Measurements from ENCODE around the gene ASB8.
"Not testable (repeated sequence)": the region's sequence is repeated elsewhere in the genome, so short reads cannot be mapped to it uniquely, and the experiment has no call there.

The ASB8 gene

DNA sequence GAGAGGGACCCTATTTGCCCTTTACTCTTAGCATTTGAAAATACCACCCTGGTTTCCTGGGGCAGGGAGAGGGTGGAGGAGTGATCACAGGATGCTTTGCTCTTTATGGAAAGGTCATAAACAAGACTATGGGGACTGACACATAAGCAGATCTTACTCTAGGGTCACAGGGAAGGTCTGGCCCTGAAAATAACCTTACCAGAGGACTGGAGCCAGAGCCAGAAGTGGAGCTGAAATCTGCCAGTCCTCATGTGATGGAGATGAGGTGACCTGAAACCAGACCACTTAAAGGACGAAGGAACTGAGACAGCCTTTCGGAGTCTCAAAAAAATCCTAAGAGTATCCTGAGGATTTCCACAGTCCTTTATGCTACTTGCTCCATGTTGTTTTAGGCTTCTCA is 25.8 kb downstream of the ASB8 start:
- no peak for DNase-seq

DNA sequence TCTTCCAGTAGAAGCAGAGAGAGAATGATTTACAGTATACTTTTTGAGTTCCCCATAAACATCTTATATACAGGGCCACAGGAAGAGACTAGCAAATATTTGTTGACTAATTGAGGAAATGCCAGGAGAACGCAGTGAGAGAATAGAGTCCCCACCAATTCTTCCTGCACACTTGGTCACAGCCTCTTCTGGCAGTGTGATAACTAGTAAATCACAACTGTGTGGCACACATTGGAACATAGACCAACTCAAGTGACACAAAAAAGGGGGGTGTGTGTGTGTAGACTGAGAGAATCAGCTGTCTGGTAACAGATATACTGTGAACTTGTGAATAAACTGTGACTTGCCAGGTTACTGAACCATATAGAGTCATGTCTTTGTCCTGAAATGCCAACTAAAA is 27.9 kb downstream of the ASB8 start:
- no peak for DNase-seq

DNA sequence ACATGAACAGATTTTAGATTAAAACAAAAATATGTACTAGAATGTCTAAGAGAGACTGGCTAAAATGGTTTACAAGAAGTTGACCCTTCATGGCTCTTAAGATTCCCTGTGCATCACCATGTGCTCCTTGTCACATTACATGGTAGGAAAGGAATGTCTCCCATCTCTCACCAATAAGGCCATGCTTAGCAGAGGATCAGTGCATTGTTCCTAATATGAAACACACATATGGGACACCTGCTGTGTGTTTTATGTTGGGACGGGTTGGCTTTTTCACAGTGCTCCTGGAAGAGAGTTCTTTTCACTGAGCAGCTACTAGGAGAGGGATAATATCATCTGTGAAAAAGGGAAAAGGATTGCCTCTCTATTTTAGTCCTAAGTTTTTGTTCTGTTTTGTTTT is 28.5 kb downstream of the ASB8 start:
- DNase-seq = no peak

DNA sequence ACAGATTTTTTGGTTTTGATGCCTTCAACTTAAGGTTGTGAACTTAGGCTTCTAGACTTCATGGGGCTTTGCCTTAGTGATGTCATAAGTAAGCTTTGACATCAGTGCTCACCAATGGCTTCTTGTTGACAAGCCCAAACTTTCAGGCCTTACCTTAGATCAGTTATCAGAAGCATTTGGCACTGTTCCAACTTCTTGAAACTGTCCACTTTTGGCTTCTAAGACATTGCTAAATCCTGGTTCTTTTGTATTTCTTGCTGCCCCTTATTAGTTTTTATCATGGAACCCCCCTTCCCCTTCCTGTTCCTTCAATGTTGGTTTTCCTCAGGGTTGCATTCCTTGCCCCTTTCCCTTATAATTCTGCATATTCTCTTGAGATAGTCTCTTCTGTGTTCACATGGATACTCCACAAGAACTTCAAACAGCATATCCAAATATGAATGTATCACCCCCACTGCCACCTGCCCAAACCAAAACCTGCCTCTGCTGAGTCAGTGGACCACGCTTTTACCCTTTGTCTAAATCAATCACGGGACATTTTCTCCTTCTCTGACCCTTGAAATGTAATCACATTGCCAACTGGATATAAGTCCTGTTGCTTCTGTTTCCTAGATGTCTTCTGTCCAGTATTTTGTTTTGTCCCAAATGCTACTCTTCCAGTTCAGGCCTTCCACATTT is 30.2 kb downstream of the ASB8 start:
- DNase-seq = no peak

DNA sequence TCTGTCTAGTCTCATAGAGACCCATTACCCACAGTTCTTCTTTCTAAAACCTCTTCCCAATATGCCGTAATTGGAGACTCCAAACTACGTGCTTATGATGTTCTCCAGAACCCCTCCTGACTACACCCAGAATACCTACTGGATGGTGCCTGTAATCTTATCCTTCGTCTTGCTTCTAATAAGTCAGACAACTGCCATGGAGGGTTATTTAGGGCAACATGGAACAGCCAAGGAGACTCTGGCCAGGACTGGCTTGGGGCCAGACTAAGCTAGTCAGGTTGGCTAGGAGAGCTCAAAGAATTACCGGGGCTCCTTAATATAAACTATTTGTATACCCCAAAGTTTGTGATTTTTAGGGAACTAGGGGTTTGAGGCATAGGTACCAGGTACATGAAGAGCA is 31.3 kb downstream of the ASB8 start:
- no peak for DNase-seq

DNA sequence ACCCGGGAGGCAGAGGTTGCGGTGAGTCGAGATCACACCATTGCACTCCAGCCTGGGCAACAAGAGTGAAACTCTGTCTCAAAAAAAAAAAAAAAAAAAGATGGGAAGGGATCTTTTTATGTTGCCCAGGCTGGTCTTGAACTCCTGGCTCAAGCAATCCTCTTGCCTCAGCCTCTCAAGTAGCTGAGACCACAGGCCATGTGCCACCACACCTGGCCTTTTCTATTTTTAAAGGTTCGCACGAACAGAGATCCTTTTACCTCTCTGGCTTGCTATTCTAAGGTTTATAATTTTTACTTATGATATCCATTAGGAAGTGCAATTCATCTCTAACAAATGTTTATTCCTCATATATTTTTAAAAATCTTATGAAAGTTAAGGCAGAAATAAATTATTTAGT is 31.8 kb downstream of the ASB8 start:
- not testable (repeated sequence) for DNase-seq

DNA sequence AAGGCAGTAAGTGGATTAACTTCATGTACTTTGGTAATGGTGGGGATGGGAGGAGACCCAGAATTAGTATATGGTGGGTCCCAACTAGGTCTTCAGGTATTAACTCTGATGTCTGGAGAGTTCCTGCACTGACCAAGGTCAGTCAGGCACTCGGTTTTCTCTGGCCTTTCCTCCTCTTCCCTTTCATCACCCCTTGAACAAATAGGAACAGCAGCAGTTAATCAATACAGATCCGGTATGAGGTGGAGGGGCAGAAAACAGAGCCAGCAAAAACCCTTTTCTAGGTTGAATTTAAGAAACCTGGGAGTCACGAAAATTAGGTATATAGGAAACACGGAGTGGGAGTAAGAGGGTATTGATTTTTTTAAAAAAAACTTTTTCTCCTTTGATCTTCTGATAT is 34.1 kb downstream of the ASB8 start:
- DNase-seq = no peak

DNA sequence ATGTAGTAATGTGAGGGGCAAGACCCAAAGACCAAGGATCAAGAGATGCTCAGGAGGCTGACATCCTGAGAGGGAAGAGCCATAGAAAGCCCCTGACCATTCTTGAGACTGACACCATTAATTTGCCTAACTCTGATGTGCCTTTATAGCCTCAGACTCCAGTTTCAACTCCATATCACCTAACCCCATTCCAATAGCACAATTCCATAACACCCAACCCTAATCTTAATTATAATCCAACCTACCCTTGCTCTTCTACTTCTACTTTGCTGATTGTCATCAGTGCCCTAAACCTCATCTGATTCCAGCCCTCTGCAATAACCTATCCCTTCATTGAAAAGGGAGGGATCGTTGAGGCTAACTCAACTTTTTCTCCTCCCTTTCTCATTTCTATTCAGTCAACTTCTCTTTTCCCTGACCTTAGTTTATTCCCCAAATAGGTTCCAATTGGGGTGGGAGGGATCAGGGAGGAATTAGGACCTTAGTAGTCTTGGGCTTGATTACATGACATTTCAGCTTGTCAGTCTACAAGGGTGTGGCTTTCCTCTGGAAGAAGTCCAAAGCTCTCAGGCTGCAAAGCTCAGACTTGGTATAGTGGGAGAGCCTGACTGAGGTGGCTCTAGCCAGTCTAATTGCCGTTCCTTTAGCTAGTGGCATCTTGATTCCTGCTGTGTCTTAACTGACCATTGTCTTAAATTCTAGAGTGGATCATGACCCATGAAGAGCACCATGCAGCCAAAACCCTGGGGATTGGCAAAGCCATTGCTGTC is 35.1 kb downstream of the ASB8 start:
- no peak for DNase-seq

DNA sequence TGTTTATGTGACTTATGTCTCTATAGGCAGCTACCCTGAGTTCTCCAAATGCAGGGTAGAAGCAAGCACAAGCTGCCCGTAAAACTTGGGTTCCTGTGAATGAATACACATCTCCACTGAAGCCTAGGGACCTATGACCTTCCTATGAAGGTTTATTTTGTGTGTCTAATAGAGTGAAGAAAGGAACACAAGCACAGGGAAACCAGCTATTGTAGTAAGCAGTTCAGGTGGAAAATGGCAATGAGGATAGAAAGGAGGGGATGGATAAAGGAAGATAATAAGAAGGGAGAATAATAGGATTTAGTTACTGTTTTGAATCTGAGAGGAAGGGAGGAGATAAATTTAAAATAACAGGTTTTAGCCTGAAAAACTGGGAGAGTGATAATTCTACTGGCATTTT is 35.8 kb downstream of the ASB8 start:
- DNase-seq = no peak

DNA sequence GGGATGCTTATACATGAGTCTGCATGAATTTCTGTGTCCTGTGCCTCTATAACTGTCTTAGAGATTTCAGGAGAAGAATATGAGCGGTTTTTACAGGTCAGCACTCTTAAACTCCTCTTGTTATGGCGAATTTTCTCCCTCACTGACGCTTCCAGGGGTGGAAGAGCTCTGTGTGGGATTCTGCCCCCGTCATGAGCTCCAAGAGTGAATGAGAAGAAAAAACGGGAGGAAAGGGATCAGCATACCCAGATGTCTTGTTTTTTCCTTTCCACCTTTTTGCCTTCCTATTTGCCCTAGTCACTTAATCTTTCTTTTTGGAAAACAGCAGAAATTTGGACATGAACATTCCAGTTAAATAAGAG is 37.5 kb downstream of the ASB8 start:
- no peak for DNase-seq

DNA sequence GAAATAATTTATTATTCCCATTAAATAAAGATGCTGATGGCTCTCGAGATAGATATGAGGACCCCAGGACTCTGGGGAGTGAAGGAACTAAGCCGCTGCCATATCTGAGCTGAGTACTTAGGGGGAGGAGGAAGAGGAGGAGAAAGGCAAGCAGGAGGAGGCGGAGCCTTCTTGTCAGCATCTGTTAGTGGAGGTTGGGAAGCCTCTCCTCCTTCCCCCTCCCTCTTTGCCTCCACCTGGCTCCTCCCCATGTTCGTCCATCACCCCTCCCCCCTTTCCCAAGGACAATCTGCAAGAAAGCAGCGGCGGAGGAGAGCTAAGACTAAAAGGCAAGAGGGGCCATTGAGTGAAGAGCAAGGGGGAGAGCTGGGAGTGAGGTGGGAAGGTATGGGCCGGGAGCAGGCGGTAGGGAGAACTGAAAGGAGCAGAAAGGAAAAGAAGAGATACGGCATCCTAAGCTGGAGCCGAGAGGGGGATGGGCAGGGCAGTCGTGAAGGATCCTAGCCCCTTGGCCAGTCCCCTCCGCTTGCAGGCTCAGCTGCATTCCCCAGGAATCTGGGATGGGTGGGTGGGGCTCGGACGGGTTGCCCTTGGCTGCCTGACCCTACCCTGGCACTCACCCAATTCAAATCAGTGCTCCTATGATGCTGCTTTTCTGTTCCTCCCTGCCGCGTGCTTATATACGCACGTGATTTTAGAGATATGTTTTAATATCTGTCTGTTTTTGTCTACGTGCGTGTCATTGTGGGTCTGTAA is 38.1 kb downstream of the ASB8 start, which contains the start of gene PFKM:
Gene PFKM, plus strand, starts transcription at position 287 of the 756 bp plus-strand sequence. CDS start 3,411 bp downstream, outside the sequence.
- DNase-seq = peak; percentile 56 to 89

DNA sequence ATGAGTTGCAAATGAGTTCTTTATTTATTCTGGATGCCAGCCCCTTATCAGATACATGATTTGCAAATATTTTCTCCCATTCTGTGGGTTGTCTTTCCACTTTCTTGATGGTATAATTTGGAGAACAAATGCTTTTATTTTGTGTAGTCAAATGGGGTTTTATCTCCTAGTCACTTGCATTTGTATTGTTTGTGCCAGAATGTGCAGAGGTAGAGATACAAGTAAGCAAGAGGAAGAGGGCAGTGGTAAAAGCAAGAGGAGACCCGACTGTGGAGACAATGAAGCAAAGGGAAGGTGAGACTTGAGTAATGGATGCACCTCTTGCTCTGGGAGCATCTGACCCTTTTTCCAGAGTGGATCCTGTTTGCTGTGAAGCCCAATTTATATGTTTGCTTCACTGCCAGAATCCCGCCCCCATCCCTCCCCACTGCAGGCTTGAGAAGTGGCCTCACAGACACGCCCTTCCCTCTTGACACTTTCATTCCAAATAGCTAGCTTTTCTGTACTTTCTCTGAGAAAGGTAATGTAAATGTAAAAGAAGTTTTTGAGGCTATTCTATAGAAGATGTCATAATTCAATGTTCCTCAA is 38.9 kb downstream of the ASB8 start:
- DNase-seq = no peak

DNA sequence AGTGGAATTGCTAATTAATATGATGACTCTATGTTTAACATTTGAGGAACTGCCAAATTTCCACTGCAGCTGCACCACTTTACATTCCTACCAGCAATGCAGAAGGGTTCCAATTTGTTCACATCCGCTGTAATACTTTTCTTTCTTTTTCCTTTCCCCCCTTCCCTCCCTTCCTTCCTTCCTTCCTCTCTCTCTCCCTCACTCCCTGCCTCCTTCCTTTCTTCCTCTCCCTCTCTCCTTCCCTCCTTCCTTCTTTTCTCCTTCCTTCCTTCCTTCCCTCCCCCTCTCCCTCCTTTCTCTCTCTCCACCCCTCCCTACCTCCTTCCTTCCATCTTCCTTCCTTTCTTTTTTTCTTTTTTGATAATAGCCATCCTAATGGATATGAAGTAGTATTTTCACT is 41.4 kb downstream of the ASB8 start:
- DNase-seq = no peak

DNA sequence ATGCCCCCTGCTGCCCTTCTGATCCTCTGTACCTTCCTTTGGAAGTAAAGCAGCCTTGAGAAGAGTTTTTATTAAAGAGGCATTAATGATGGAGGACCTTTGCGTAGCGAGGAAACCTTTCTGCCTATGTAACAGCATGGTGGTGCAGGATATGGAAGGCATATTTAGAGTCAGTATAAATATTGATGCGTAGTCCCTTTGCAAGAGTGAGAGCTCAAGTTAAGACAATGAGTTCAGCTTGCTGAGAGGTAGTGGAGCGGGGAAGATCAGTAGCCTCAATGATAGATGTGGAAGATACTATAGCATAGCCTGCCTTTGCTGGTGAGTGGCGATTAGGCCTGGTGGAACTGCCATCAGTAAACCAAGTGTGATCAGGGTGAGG is 46.0 kb downstream of the ASB8 start:
- DNase-seq = not testable (repeated sequence)

DNA sequence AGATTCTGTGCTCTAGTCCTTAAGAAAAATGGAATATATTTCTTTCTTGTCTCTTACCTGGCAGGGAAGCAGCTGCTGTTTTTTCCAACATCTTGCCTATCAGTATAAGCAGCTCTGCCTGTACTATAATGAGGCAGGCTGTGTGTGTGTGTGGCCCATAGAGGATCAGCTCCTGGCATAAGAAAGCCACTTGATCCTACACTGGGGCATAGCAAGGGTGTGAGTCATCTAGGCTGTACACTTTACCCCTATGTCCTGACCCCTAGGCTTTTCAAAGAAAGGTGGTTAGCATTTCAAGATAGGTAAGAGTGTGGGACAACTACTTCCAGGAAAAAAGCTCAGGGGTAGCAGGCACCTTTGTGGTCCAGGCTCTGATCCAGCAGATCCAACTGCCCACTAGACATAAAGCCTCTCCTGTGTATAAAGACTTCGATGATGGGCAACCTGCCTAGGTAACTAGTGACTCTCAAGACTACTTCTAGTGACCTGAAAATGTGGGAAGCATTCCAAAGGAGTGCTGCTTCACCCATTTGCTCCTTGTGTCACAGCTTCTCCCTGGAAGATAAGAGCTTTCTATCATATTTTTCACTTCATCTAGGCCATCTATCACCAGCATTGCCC is 46.5 kb downstream of the ASB8 start:
- DNase-seq = no peak

DNA sequence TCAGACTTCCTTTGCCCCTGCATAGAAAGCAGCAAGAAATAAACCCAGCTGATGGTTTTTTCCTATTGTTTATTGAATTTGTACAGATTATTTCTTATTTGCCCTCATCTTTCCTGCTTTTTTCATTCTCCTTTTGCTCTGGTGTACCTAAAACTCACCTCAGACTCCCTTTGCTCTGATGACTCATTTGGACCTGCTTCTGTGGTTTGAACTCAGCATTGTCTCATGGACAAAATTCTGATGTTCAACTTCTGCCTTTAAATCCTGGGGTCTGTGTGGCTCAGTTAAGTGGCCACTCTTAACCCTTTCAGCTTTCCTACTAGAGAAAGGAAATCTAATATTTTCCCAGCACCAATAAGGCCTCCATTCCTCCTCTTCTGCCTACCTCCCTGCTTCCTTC is 47.9 kb downstream of the ASB8 start:
- no peak for DNase-seq

DNA sequence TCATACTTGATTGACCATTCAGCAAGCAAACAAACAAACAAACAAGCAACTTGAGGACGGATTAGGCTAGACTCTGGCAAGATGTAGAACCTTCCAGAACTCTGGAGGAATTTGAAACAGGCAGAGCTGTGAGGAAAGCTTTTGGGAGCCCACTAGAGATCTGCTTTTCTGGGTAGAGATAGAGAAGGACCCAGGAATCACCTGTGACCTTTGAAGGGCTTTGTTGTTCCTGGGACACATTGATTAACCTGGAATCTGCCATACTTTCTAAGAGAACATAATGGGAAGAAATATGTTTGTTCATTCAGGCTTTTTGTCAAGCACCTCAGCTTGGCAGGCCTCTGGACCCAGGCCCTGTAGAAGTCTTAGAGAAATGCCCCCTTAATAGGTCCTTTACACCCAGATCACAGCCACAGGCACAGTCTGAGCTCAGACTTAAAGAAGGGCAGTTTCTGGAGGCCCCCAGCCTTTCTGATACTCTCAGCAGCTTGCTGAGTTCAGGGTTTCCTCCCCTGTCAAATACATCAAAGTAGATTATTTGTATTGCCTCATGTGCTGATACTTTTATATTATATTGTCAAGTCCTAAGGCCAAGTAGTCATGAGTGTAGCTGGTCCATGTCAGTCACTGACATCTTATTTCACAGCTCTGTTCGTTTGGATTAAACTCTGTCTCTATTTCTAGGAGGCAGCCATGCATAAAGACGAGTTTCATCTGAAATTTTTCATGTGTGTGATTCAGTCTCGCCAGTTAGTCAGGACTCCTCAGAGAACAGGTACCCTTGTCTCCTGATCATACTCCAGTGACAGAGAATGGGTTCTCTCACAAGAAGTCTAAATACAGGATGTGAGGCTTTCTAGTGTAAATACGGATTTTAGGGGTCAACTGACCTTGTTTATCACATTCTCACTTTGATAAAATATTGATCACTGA is 50.4 kb downstream of the ASB8 start:
- DNase-seq = no peak

DNA sequence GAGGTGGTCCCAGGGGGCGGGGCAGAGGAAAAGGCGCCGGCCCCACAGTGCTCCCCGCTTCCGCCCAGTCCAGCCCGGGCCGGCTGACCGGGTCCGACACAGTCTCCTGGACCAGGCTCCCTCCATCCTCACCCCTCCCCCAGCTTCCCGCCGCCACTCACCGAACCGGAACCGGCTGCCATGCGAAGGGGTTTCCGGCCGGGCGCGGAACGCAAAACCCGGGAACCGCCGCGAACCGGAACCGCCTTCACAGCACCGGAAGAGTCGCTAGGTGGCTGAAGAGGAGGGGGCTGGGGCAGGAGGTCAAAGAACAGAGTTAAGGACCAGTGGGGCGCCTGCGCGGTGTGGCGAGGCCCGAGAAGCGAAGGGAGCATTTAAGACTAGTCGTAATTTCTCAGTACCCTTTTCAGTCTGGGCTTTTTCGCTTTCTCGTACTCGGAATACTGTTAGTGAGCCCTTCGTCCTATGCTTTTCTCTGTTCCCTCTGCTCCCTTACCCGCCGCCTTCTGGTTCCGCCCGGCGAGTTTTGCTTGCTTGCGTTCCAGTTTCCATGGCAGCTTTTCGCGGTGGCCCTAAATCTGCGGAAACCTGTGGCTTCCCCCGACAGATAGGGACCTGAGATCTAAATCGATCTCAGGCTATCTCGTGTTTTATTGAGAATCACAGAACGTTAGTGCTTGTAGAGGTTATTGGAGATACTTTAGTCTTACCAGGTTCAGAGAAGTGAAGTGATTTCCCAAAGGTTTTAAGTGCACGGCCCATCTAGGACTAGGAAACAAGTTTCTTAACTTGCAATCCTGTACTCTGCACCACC is 51.2 kb downstream of the ASB8 start, which contains the start of gene SENP1:
Gene SENP1, minus strand, starts transcription at position 213 of the 814 bp plus-strand sequence. CDS start 4,607 bp downstream, outside the sequence.
- DNase-seq = peak; percentile 58 to 96

DNA sequence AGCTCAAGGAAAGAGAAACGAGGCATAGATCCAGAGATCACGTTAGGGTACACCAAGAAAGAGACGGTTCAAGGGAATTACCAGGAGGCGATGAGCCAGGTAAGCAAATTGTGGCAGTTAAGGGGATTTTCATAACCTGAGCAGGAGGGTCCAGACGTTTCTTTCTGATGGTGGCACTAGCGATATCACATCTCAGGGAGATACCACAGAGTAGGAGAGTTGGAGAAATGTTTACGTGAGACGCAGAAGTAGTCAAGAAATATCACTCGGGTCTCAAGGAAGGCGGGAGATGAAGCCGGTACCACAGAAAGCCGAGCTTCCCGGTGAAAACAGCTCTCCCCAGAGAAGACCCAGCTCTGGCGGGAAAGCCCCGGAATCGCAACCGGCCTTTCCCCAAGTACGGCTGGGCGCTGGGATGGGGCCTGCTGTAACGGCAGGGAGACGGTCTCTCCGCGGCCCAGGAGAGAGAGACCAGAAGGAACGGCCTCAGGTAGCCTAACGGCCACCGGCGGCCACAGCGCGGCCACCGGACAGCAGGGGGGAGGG is 51.9 kb downstream of the ASB8 start:
- peak in 1 of 2 experiments; percentile 50 for DNase-seq

DNA sequence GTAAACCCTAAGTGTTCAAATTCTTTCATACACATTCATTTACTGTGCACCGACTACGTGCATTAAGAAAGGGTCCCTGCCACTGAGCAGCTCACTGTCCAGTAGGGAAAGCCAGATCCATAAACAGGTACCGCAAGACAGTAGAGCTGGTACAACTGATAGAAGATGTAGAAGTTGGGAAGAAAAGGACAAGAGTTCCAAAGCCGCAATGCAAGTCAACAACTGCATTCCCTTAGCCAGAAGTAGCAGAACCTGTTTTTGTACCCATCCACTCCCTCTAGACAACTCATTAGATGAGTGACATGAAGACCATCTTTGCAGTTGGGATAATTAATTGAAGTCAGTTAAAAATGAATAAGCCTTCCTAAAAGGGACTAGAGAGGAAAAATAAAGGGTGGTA is 52.8 kb downstream of the ASB8 start:
- peak in 1 of 2 experiments; percentile 12 for DNase-seq
